ENCODE measurements around the gene RBM47.
"Not testable (repeated sequence)": the region's sequence is repeated elsewhere in the genome, so short reads cannot be mapped to it uniquely, and the experiment has no call there.

The RBM47 gene

GRCh38 chr4:40418430-40419230 lies 211.0 kb downstream of the RBM47 start:
- DNase-seq (ENCODE audit: low read depth in 1 of 2, low spot score in 1 of 2): no peak

- DNase-seq (ENCODE audit: low read depth in 1 of 2, low spot score in 1 of 2): no peak
Observed at GRCh38 chr4:40417941-40418340, 211.7 kb downstream of the RBM47 start.

- DNase-seq (ENCODE audit: low read depth in 1 of 2, low spot score in 1 of 2): no peak
Observed at GRCh38 chr4:40414673-40415072, 215.0 kb downstream of the RBM47 start.

- DNase-seq (ENCODE audit: low read depth in 1 of 2, low spot score in 1 of 2): no peak
Observed at GRCh38 chr4:40412866-40413795, 216.5 kb downstream of the RBM47 start.

GRCh38 chr4:40412388-40412787 lies 217.3 kb downstream of the RBM47 start:
- DNase-seq (ENCODE audit: low read depth in 1 of 2, low spot score in 1 of 2): no peak

GRCh38 chr4:40409835-40410234 lies 219.8 kb downstream of the RBM47 start:
- no peak for DNase-seq (ENCODE audit: low read depth in 1 of 2, low spot score in 1 of 2)

GRCh38 chr4:40407468-40407867 lies 222.2 kb downstream of the RBM47 start:
- not testable (repeated sequence) for DNase-seq (ENCODE audit: low read depth in 1 of 2, low spot score in 1 of 2)

GRCh38 chr4:40406340-40406739 lies 223.3 kb downstream of the RBM47 start:
- DNase-seq (ENCODE audit: low read depth in 1 of 2, low spot score in 1 of 2): no peak

GRCh38 chr4:40405193-40405592 lies 224.5 kb downstream of the RBM47 start:
- DNase-seq (ENCODE audit: low read depth in 1 of 2, low spot score in 1 of 2): no peak

- DNase-seq (ENCODE audit: low read depth in 1 of 2, low spot score in 1 of 2): no peak
Observed at GRCh38 chr4:40403081-40403480, 226.6 kb downstream of the RBM47 start.

- no peak for DNase-seq (ENCODE audit: low read depth in 1 of 2, low spot score in 1 of 2)
Observed at GRCh38 chr4:40402556-40402955, 227.1 kb downstream of the RBM47 start.

GRCh38 chr4:40401631-40402030 lies 228.0 kb downstream of the RBM47 start:
- DNase-seq (ENCODE audit: low read depth in 1 of 2, low spot score in 1 of 2): no peak

GRCh38 chr4:40401096-40401495 lies 228.6 kb downstream of the RBM47 start:
- DNase-seq (ENCODE audit: low read depth in 1 of 2, low spot score in 1 of 2): no peak

GRCh38 chr4:40399578-40399977 lies 230.1 kb downstream of the RBM47 start:
- DNase-seq (ENCODE audit: low read depth in 1 of 2, low spot score in 1 of 2): no peak

- DNase-seq (ENCODE audit: low read depth in 1 of 2, low spot score in 1 of 2): no peak
Observed at GRCh38 chr4:40395908-40396793, 233.5 kb downstream of the RBM47 start.

GRCh38 chr4:40395166-40395900 lies 234.3 kb downstream of the RBM47 start:
- no peak for DNase-seq (ENCODE audit: low read depth in 1 of 2, low spot score in 1 of 2)

- DNase-seq (ENCODE audit: low read depth in 1 of 2, low spot score in 1 of 2): no peak
Observed at GRCh38 chr4:40394236-40394635, 235.4 kb downstream of the RBM47 start.

- not testable (repeated sequence) for DNase-seq (ENCODE audit: low read depth in 1 of 2, low spot score in 1 of 2)
Observed at GRCh38 chr4:40392241-40392640, 237.4 kb downstream of the RBM47 start.

- no peak for DNase-seq (ENCODE audit: low read depth in 1 of 2, low spot score in 1 of 2)
Observed at GRCh38 chr4:40389986-40390385, 239.7 kb downstream of the RBM47 start.

GRCh38 chr4:40388239-40388638 lies 241.4 kb downstream of the RBM47 start:
- DNase-seq (ENCODE audit: low read depth in 1 of 2, low spot score in 1 of 2): no peak
